ENCODE measurements around the gene EML1.

GRCh38 chr14:99908653-99909250 is 115.5 kb downstream of the EML1 start:
- TF ChIP-seq POLR2AphosphoS5 (IDR thresholded peaks at IDR 0.05) (no peak), CTCF (IDR thresholded peaks at IDR 0.05) (no peak), EP300 (IDR thresholded peaks at IDR 0.05) (no peak), POLR2A (IDR thresholded peaks at IDR 0.05) (no peak)

Measured in stomach (tissue), 4 donors.